Neural progenitor cell (in vitro differentiated cells): Measurements from ENCODE around the gene CAPS2.

Experiments
- CTCF ChIP-seq: fragments of 200-600 bp; sonication (generic); IDR thresholded peaks from 2 replicates; pipeline ENCODE4 v1.5.1; 2017; ENCODE audit warnings: antibody characterized with exemption, mild to moderate bottlenecking
- EZH2 ChIP-seq: fragments of 200-600 bp; sonication (generic); IDR thresholded peaks from 2 replicates; pipeline ENCODE4 v1.6.1; 2017; ENCODE audit warnings: antibody characterized with exemption, mild to moderate bottlenecking, moderate library complexity
- EZH2phosphoT487 ChIP-seq: fragments of 200-600 bp; sonication (generic); IDR thresholded peaks from 2 replicates; pipeline ENCODE4 v1.6.1; 2017; ENCODE audit warnings: antibody characterized with exemption

GRCh38 chr12:75378354-75378753, 48.2 kb upstream of the CAPS2 start:
- TF ChIP-seq CTCF, result no peak
- TF ChIP-seq EZH2phosphoT487, result no peak
- no peak for TF ChIP-seq EZH2
